Right atrium auricular region (tissue), 2 donors: ENCODE data around the gene TPM4. TPM values are rescaled to one million over a fixed set of nuclear protein-coding genes. Genes with fewer than 3 reads are reported as not detected.

Experiments used
- DNase-seq: peaks from one replicate; pipeline ENCODE4 v3.0.0-alpha.2; 2019; ENCODE audit warnings: low spot score
- H3K27ac ChIP-seq, 2 donors: fragments of 200-600 bp; sonication (generic); 1 replicate in 1 of 2; 2 replicates in 1 of 2; pipeline ENCODE4 v1.5.1; 2016 to 2019
- H3K27me3 ChIP-seq, 2 donors: fragments of 200-600 bp; sonication (generic); one replicate each; pipeline versions ENCODE4 v1.5.1 to v1.6.0; 2017 to 2019
- H3K36me3 ChIP-seq: fragments of 200-600 bp; sonication (generic); one replicate; pipeline ENCODE4 v1.5.1; 2016
- H3K4me1 ChIP-seq, 2 donors: fragments of 200-600 bp; sonication (generic); one replicate each; pipeline versions ENCODE4 v1.5.1 to v1.6.0; 2017 to 2019
- H3K4me3 ChIP-seq, 2 donors: fragments of 200-600 bp; sonication (generic); 1 replicate in 1 of 2; 2 replicates in 1 of 2; pipeline ENCODE4 v1.5.1; 2017 to 2019; ENCODE audit warnings: mild to moderate bottlenecking in 1 of 2, moderate library complexity in 1 of 2
- H3K9me3 ChIP-seq, 2 donors: fragments of 200-600 bp; sonication (generic); one replicate each; pipeline ENCODE4 v1.5.1; 2019
- total RNA-seq, 2 donors: library from RNA; depleted of rRNA; stranded (reverse); fragments of >200 nt; gene quantifications; one replicate each; pipeline ENCODE4 v1.1.0, GENCODE V29; 2016
- TF ChIP-seq, protein P1 (sequence below), 2 donors: fragments of 200-600 bp; sonication (generic); IDR thresholded peaks; one replicate each; pipeline ENCODE4 v1.5.1; 2019; ENCODE audit warnings: antibody characterized with exemption in 2 of 2

TPM4 gene
- total RNA-seq, 2 donors from 2014 or later: 163 to 194 TPM

DNA sequence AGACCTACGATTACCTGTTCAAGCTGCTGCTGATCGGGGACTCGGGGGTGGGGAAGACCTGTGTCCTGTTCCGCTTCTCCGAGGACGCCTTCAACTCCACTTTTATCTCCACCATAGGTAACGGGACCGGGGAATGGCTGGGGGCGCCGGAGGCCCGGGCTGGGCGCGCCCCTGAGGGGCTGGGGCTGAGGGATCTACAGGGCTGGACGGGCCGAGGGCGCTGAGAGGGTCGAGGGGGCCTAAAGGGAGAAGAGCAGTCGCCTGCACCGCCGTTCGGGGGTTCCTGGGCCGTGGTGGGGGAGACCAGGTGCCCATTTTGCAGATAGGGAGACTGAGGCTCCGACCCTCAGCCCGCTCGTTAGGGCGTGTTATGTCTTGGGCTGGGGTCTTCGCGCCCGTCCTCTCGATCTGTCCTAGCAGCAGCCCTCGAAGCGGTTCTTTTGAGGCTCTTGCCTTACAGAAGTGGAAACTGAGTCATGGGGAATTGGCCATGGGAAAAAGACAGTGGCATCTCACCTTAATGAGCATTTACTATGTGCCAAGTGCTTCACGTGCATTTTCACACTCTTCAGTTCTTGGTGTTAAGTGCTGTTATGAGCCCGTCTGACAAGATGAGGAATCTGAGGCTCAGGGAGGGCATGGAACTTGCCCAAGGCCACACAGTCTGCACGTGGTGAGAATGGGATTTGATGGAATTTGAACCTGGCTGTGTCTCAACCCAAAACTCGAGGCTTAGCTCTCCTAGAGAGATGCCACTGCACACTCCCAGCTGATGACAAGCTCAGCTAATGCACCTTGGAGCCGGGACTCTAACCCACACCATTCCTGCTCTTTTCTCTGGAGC is 35.8 kb downstream of the TPM4 start:
- peaks cover 0 to 42% of the 10 kb centered on the region in 2 donors for H3K4me1 ChIP-seq

DNA sequence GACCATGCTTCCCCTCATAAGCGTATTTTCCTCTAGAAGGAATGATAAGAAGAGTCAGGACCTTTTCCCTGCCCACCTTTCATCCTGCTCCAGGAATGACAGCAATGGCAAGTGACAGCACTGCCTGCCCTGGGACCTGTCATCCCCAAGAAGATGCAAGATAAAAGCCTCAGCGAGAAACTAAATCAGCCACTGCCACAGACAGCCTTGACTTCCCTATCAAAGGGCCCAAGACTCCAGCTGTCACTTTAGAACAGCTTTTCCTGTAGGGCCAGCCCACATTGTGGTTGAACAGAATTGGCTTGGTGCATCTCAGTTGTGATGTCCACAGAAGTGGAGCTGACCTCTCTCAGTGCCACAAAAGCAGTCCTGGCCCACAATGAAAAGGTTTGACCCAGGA is 36.5 kb downstream of the TPM4 start:
- no peak for DNase-seq
- peak overlapping the region in 1 of 2 donors; percentile 97 for H3K4me3 ChIP-seq
- peaks cover 4% of the 10 kb centered on the region for H3K36me3 ChIP-seq
- TF ChIP-seq, protein P1, sequence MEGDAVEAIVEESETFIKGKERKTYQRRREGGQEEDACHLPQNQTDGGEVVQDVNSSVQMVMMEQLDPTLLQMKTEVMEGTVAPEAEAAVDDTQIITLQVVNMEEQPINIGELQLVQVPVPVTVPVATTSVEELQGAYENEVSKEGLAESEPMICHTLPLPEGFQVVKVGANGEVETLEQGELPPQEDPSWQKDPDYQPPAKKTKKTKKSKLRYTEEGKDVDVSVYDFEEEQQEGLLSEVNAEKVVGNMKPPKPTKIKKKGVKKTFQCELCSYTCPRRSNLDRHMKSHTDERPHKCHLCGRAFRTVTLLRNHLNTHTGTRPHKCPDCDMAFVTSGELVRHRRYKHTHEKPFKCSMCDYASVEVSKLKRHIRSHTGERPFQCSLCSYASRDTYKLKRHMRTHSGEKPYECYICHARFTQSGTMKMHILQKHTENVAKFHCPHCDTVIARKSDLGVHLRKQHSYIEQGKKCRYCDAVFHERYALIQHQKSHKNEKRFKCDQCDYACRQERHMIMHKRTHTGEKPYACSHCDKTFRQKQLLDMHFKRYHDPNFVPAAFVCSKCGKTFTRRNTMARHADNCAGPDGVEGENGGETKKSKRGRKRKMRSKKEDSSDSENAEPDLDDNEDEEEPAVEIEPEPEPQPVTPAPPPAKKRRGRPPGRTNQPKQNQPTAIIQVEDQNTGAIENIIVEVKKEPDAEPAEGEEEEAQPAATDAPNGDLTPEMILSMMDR (IDR thresholded peaks at IDR 0.05): no peak
- peak overlapping the region in 1 of 2 donors; percentile 93 for H3K27ac ChIP-seq
- peaks cover 0 to 42% of the 10 kb centered on the region in 2 donors for H3K4me1 ChIP-seq
- H3K9me3 ChIP-seq: no peaks in the 10 kb centered on the region
- H3K27me3 ChIP-seq: no peaks in the 10 kb centered on the region

More for the DNA sequence above, 35.8 kb downstream of the TPM4 start:
- peaks cover 4% of the 10 kb centered on the region for H3K36me3 ChIP-seq
- no peak for DNase-seq
- H3K9me3 ChIP-seq: no peaks in the 10 kb centered on the region
- peak overlapping the region; percentile 93 to 95 for H3K27ac ChIP-seq
- H3K27me3 ChIP-seq: no peaks in the 10 kb centered on the region
- TF ChIP-seq, protein P1 (IDR thresholded peaks at IDR 0.05): no peak
- peak overlapping the region; percentile 96 to 97 for H3K4me3 ChIP-seq

DNA sequence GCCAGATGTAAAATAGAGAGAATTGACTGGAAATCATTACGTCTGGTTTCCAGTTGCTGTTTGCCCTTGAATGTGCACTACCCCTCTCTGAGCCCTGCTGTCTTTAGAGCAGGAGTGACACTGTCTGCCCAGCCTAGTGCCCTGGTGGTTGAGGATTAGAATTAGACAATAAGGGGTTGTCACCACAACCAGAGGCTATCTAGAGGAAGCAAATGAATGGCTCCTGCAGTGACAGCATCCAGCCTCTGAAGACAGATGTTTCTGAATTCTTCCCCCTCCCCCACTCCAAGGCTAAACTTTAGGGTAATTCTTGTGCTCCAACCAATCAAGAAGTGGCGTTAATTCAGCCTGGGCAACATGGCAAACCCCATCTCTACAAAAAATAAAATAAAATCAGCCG is 37.4 kb downstream of the TPM4 start:
- Histone ChIP-seq H3K27me3 (no peaks in the 10 kb centered on the region), H3K36me3 (peaks cover 11% of the 10 kb centered on the region), H3K27ac (no peak overlapping the region), H3K4me1 (peaks cover 0 to 42% of the 10 kb centered on the region in 2 donors), H3K9me3 (no peaks in the 10 kb centered on the region), H3K4me3 (no peak overlapping the region)
- DNase-seq: no peak
- TF ChIP-seq, protein P1 (IDR thresholded peaks at IDR 0.05): no peak

DNA sequence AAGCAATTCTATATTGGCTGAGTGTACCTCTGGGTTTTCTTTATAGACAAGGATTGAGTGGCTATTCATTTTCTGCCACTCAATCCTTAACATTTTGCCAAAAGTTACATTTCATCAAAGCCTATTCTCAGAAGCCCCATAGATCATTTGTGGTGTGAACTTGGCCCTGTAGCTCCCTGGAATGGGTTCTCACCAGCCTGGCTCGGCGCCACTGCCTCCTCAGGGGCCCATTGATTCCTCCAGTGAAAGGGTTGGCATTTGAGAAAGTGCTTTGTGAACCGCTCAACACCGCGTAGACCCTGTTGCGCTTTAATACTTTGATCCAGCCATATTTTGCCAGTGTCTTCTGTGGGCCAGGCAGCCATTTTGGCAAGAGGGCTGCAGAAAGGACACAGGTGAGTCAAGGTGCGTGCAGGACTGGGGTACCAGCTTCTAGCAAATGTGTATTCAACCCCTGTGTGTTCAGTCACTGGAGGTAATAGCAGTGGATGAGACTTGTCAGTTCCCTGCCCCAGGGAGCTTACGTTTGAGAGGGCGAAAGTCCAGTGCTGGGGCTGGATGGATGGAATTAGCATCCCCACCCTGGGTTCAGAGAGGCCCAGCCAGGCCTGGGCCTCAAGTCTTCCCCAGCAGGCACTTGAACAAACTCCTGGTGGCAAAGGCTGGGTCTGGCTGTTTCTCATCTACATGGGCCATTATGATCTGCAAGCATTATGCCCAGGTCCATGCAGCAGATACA is 39.2 kb downstream of the TPM4 start:
- H3K27me3 ChIP-seq: no peaks in the 10 kb centered on the region
- H3K27ac ChIP-seq: no peak overlapping the region
- H3K4me1 ChIP-seq: peaks cover 0 to 42% of the 10 kb centered on the region in 2 donors
- DNase-seq: no peak
- no peaks in the 10 kb centered on the region for H3K9me3 ChIP-seq
- H3K36me3 ChIP-seq: peaks cover 22% of the 10 kb centered on the region
- no peak overlapping the region for H3K4me3 ChIP-seq
- TF ChIP-seq, protein P1 (IDR thresholded peaks at IDR 0.05): no peak

DNA sequence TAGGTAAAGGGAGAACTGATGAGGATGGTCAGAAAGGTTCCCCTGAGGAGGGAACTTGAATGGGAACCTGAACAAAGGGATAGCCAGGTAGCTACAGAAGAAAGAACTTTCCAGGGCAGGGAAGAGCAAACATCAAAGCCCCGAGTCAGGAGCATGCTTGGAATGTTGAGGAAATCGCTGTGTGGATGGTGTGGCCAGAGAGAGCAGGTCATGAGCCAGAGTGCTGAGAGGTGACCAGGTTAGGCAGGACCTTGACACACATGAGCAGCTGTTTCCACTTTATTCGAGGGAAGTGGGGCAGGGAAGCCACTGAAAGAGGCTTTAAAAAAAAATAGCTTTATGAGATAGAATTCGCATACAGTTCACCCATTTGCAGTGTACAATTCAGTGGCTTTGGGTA is 39.8 kb downstream of the TPM4 start:
- no peaks in the 10 kb centered on the region for H3K9me3 ChIP-seq
- no peaks in the 10 kb centered on the region for H3K27me3 ChIP-seq
- TF ChIP-seq, protein P1 (IDR thresholded peaks at IDR 0.05): no peak
- no peak overlapping the region for H3K4me3 ChIP-seq
- H3K4me1 ChIP-seq: peaks cover 0 to 37% of the 10 kb centered on the region in 2 donors
- DNase-seq: no peak
- peaks cover 27% of the 10 kb centered on the region for H3K36me3 ChIP-seq
- no peak overlapping the region for H3K27ac ChIP-seq
